Smooth muscle cell of the brain vasculature (primary cell): ENCODE measurements around the gene C10orf62.

Experiments used
- DNase-seq: peaks from one replicate; pipeline ENCODE4 v3.0.0-alpha.2; 2012; ENCODE audit warnings: low read depth, low spot score

C10orf62 gene

GRCh38 chr10:97584798-97585438 lies 4.6 kb upstream of the C10orf62 start:
- DNase-seq: no peak

- DNase-seq: no peak
These were observed 4.1 kb upstream of the C10orf62 start for GRCh38 chr10:97585439-97585811.

GRCh38 chr10:97587183-97587582 lies 2.3 kb upstream of the C10orf62 start:
- no peak for DNase-seq

GRCh38 chr10:97590082-97590747 lies 694 bp downstream of the C10orf62 start:
- DNase-seq: no peak

- DNase-seq: no peak
These were observed 1.4 kb downstream of the C10orf62 start for GRCh38 chr10:97590748-97591495.

GRCh38 chr10:97593421-97593820 lies 3.9 kb downstream of the C10orf62 start:
- DNase-seq: no peak

GRCh38 chr10:97596101-97597082 lies 6.9 kb downstream of the C10orf62 start:
- no peak for DNase-seq

GRCh38 chr10:97597778-97598177 lies 8.3 kb downstream of the C10orf62 start:
- no peak for DNase-seq

GRCh38 chr10:97598407-97599271 lies 9.1 kb downstream of the C10orf62 start:
- DNase-seq: no peak

- no peak for DNase-seq
These were observed 9.7 kb downstream of the C10orf62 start for GRCh38 chr10:97599272-97599619.

GRCh38 chr10:97600616-97601015 lies 11.1 kb downstream of the C10orf62 start:
- DNase-seq: no peak

- DNase-seq: no peak
These were observed 12.0 kb downstream of the C10orf62 start for GRCh38 chr10:97601268-97602215.

GRCh38 chr10:97607095-97607636 lies 17.6 kb downstream of the C10orf62 start:
- no peak for DNase-seq

- no peak for DNase-seq
These were observed 19.6 kb downstream of the C10orf62 start for GRCh38 chr10:97608991-97609561.

GRCh38 chr10:97611473-97611872 lies 22.0 kb downstream of the C10orf62 start:
- no peak for DNase-seq

GRCh38 chr10:97612386-97612785 lies 22.9 kb downstream of the C10orf62 start:
- peak; percentile 10 for DNase-seq

GRCh38 chr10:97618285-97618684 lies 28.8 kb downstream of the C10orf62 start:
- no peak for DNase-seq

GRCh38 chr10:97618733-97619132 lies 29.2 kb downstream of the C10orf62 start:
- DNase-seq: no peak

GRCh38 chr10:97623277-97623676 lies 33.8 kb downstream of the C10orf62 start:
- no peak for DNase-seq
